ENCODE data around the gene IKZF3.

The IKZF3 gene

DNA sequence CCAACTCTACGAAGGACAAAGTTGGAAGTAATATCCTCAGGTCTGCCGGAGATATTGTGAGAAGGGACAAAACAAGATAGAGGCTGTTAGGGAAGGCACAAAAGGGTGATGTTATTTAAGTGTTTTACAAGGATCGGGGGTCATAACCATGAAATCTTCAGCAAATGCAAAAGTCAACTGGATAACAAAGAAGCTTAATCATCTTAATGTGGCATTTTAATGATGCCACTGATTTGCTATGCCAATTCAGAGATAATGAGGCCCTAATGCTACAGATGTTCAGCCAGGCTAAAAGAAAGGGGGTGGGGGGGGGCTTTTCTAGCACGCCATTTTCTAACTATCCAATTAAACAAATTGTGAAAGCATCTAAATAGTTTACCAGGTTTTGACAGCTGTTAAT is 63.1 kb downstream of the IKZF3 start (continued):
- TF ChIP-seq ZNF341 (tag by site-specific recombination; IDR thresholded peaks at IDR 0.05; ENCODE audit: low read depth) (no peak; the same call in 1 of the 2 replicates), INSM2 (tag by site-specific recombination; IDR thresholded peaks at IDR 0.05) (peak; percentile 44; the same call in 1 of the 2 replicates), BCL11A (tag by site-specific recombination; IDR thresholded peaks at IDR 0.05; ENCODE audit: low read depth) (peak; percentile 97), ZNF133 (tag by site-specific recombination; IDR thresholded peaks at IDR 0.05) (no peak), KLF7 (tag by site-specific recombination; IDR thresholded peaks at IDR 0.05; ENCODE audit: borderline replicate concordance) (peak; percentile 79; the same call in 1 of the 2 replicates), ZIC2 (tag by site-specific recombination; IDR thresholded peaks at IDR 0.05) (no peak), ZNF146 (tag by site-specific recombination; IDR thresholded peaks at IDR 0.05) (0 out of 2 replicates have a peak, but pooled peaks have one; percentile 22), ZNF311 (tag by site-specific recombination; IDR thresholded peaks at IDR 0.05; ENCODE audit: borderline replicate concordance) (no peak), ZNF629 (tag by site-specific recombination; IDR thresholded peaks at IDR 0.05) (peak; percentile 50; the same call in 1 of the 2 replicates), KLF10 (tag by site-specific recombination; IDR thresholded peaks at IDR 0.05) (peak; percentile 49; the same call in 1 of the 2 replicates), ZBTB8A (tag by site-specific recombination; IDR thresholded peaks at IDR 0.05) (peak; percentile 19; the same call in 1 of the 2 replicates), ZNF610 (tag by site-specific recombination; IDR thresholded peaks at IDR 0.05; ENCODE audit: borderline replicate concordance) (peak; percentile 65; the same call in 1 of the 2 replicates), ZNF10 (tag by site-specific recombination; IDR thresholded peaks at IDR 0.05) (peak; percentile 32; the same call in 1 of the 2 replicates), ZEB2 (tag by site-specific recombination; IDR thresholded peaks at IDR 0.05) (peak; percentile 59; the same call in 1 of the 2 replicates), OVOL3 (tag by site-specific recombination; IDR thresholded peaks at IDR 0.05) (peak; percentile 96), ZNF324 (tag by site-specific recombination; IDR thresholded peaks at IDR 0.05) (0 out of 2 replicates have a peak, but pooled peaks have one; percentile 45), YY1 (tag by site-specific recombination; IDR thresholded peaks at IDR 0.05) (0 out of 2 replicates have a peak, but pooled peaks have one; percentile 55), ZNF2 (tag by site-specific recombination; IDR thresholded peaks at IDR 0.05) (0 out of 2 replicates have a peak, but pooled peaks have one; percentile 44), ZNF600 (tag by site-specific recombination; IDR thresholded peaks at IDR 0.05) (peak; percentile 74), KLF9 (tag by site-specific recombination; IDR thresholded peaks at IDR 0.05; ENCODE audit: low read depth) (0 out of 2 replicates have a peak, but pooled peaks have one; percentile 33), ZNF677 (tag by site-specific recombination; IDR thresholded peaks at IDR 0.05) (no peak), KLF8 (tag by site-specific recombination; IDR thresholded peaks at IDR 0.05) (peak; percentile 67), ZNF391 (tag by site-specific recombination; IDR thresholded peaks at IDR 0.05; ENCODE audit: borderline replicate concordance, low read depth) (peak; percentile 53; the same call in 1 of the 2 replicates), ZXDB (tag by site-specific recombination; IDR thresholded peaks at IDR 0.05) (peak; percentile 88), ZNF366 (tag by site-specific recombination; conservative IDR thresholded peaks at IDR 0.05) (peak; percentile 77), ZNF169 (tag by site-specific recombination; IDR thresholded peaks at IDR 0.05) (no peak), ZNF510 (tag by site-specific recombination; IDR thresholded peaks at IDR 0.05; ENCODE audit: insufficient replicate concordance) (no peak)
- TF ChIP-seq, protein P1, sequence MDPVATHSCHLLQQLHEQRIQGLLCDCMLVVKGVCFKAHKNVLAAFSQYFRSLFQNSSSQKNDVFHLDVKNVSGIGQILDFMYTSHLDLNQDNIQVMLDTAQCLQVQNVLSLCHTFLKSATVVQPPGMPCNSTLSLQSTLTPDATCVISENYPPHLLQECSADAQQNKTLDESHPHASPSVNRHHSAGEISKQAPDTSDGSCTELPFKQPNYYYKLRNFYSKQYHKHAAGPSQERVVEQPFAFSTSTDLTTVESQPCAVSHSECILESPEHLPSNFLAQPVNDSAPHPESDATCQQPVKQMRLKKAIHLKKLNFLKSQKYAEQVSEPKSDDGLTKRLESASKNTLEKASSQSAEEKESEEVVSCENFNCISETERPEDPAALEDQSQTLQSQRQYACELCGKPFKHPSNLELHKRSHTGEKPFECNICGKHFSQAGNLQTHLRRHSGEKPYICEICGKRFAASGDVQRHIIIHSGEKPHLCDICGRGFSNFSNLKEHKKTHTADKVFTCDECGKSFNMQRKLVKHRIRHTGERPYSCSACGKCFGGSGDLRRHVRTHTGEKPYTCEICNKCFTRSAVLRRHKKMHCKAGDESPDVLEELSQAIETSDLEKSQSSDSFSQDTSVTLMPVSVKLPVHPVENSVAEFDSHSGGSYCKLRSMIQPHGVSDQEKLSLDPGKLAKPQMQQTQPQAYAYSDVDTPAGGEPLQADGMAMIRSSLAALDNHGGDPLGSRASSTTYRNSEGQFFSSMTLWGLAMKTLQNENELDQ (tag by site-specific recombination; IDR thresholded peaks at IDR 0.05; ENCODE audit: low read depth), result peak; percentile 16; the same call in 1 of the 2 replicates
- TF ChIP-seq, protein P2, sequence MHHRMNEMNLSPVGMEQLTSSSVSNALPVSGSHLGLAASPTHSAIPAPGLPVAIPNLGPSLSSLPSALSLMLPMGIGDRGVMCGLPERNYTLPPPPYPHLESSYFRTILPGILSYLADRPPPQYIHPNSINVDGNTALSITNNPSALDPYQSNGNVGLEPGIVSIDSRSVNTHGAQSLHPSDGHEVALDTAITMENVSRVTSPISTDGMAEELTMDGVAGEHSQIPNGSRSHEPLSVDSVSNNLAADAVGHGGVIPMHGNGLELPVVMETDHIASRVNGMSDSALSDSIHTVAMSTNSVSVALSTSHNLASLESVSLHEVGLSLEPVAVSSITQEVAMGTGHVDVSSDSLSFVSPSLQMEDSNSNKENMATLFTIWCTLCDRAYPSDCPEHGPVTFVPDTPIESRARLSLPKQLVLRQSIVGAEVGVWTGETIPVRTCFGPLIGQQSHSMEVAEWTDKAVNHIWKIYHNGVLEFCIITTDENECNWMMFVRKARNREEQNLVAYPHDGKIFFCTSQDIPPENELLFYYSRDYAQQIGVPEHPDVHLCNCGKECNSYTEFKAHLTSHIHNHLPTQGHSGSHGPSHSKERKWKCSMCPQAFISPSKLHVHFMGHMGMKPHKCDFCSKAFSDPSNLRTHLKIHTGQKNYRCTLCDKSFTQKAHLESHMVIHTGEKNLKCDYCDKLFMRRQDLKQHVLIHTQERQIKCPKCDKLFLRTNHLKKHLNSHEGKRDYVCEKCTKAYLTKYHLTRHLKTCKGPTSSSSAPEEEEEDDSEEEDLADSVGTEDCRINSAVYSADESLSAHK (tag by site-specific recombination; IDR thresholded peaks at IDR 0.05), result peak; percentile 95
- TF ChIP-seq, protein P3, sequence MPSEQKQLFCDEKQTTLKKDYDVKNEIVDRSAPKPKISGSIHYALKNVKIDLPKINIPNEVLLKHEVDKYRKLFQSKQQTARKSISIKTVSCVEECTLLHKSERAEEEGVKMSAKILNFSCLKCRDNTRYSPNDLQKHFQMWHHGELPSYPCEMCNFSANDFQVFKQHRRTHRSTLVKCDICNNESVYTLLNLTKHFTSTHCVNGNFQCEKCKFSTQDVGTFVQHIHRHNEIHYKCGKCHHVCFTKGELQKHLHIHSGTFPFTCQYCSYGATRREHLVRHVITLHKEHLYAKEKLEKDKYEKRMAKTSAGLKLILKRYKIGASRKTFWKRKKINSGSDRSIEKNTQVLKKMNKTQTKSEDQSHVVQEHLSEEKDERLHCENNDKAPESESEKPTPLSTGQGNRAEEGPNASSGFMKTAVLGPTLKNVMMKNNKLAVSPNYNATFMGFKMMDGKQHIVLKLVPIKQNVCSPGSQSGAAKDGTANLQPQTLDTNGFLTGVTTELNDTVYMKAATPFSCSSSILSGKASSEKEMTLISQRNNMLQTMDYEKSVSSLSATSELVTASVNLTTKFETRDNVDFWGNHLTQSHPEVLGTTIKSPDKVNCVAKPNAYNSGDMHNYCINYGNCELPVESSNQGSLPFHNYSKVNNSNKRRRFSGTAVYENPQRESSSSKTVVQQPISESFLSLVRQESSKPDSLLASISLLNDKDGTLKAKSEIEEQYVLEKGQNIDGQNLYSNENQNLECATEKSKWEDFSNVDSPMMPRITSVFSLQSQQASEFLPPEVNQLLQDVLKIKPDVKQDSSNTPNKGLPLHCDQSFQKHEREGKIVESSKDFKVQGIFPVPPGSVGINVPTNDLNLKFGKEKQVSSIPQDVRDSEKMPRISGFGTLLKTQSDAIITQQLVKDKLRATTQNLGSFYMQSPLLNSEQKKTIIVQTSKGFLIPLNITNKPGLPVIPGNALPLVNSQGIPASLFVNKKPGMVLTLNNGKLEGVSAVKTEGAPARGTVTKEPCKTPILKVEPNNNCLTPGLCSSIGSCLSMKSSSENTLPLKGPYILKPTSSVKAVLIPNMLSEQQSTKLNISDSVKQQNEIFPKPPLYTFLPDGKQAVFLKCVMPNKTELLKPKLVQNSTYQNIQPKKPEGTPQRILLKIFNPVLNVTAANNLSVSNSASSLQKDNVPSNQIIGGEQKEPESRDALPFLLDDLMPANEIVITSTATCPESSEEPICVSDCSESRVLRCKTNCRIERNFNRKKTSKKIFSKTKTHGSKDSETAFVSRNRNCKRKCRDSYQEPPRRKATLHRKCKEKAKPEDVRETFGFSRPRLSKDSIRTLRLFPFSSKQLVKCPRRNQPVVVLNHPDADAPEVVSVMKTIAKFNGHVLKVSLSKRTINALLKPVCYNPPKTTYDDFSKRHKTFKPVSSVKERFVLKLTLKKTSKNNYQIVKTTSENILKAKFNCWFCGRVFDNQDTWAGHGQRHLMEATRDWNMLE (tag by site-specific recombination; conservative IDR thresholded peaks at IDR 0.05; ENCODE audit: low read depth), result no peak; the same call in 1 of the 2 replicates
